Stimulated activated CD4-positive, alpha-beta T cell treated with anti-CD3 and anti-CD28 coated beads, Interleukin-2, amount 100 ng/mL, for 48 hours (primary cell): ENCODE measurements around the gene ACOT7.
"Not testable (repeated sequence)": the region's sequence is repeated elsewhere in the genome, so short reads cannot be mapped to it uniquely, and the experiment has no call there.

Source experiments
- DNase-seq, 2 donors: peaks; one replicate each; pipeline ENCODE4 v3.0.0-alpha.2; 2020

The ACOT7 gene

GRCh38 chr1:6395130-6395529 is 1.6 kb upstream of the ACOT7 start:
- not testable (repeated sequence) for DNase-seq

- no peak for DNase-seq
These were observed 663 bp downstream of the ACOT7 start for GRCh38 chr1:6392809-6393399.

- DNase-seq, result no peak
These were observed 1.4 kb downstream of the ACOT7 start for GRCh38 chr1:6391951-6392808.

GRCh38 chr1:6389971-6390370 is 3.6 kb downstream of the ACOT7 start:
- DNase-seq, result no peak

- DNase-seq, result no peak
These were observed 7.1 kb downstream of the ACOT7 start for GRCh38 chr1:6386371-6386949.

GRCh38 chr1:6385488-6386191 is 7.9 kb downstream of the ACOT7 start:
- DNase-seq, result no peak

GRCh38 chr1:6384962-6385361 is 8.6 kb downstream of the ACOT7 start:
- no peak for DNase-seq

GRCh38 chr1:6384135-6384534 is 9.4 kb downstream of the ACOT7 start:
- DNase-seq, result no peak

GRCh38 chr1:6380037-6380436 is 13.5 kb downstream of the ACOT7 start:
- no peak for DNase-seq

- no peak for DNase-seq
These were observed 15.3 kb downstream of the ACOT7 start for GRCh38 chr1:6378096-6378746.

GRCh38 chr1:6373961-6374720 is 19.4 kb downstream of the ACOT7 start:
- DNase-seq, result no peak

- DNase-seq, result not testable (repeated sequence)
These were observed 21.3 kb downstream of the ACOT7 start for GRCh38 chr1:6372236-6372635.

GRCh38 chr1:6370006-6370405 is 23.6 kb downstream of the ACOT7 start:
- DNase-seq, result no peak

GRCh38 chr1:6367381-6368012 is 26.1 kb downstream of the ACOT7 start:
- no peak for DNase-seq

- no peak for DNase-seq
These were observed 28.5 kb downstream of the ACOT7 start for GRCh38 chr1:6365047-6365446.

GRCh38 chr1:6363085-6363884 is 30.3 kb downstream of the ACOT7 start:
- peak in 1 of 2 donors; percentile 19 for DNase-seq

- no peak for DNase-seq
These were observed 32.3 kb downstream of the ACOT7 start for GRCh38 chr1:6361124-6361775.

GRCh38 chr1:6360517-6361070 is 33.0 kb downstream of the ACOT7 start:
- DNase-seq, result no peak

- DNase-seq, result no peak
These were observed 33.5 kb downstream of the ACOT7 start for GRCh38 chr1:6360117-6360496.
